ENCODE measurements around the gene VTCN1.

DNA sequence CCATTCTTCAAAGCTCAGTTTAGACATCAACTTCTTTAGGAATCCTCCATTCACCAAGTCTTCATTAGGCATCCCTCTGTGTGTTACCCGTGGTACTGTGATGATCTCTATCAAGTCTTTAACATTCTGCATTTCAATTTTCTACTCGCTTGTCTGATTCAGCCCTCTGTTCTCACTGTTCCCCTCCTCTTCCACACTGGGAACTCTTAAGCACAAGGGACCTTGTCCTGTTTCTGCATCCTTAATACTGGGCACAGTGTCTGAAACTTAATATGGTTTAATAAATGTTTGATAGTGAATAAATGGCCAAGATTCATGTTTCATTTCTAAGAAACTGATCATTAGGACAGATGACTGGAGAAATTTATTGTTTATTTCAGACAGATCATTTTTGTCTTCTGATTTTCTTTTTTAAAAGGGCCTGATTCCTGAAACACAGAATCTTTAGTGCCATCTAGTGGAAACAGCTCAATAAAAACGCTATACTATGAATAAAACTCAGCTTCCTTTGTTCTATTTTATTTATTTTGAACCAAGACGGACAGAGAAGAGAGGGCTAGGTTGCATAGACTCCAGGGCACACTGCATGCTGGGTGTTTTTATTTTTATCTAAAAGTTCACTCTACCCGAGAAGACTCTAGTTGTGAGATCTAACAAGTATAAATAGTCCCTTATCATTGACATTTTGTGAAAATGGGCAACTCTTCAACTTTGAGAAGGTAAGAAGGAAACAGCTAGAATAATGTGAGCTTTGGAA lies 82.2 kb downstream of the VTCN1 start:
- TF ChIP-seq TFCP2L1 (CRISPR knock-in tag; IDR thresholded peaks at IDR 0.05), result no peak
- TF ChIP-seq, protein P1, sequence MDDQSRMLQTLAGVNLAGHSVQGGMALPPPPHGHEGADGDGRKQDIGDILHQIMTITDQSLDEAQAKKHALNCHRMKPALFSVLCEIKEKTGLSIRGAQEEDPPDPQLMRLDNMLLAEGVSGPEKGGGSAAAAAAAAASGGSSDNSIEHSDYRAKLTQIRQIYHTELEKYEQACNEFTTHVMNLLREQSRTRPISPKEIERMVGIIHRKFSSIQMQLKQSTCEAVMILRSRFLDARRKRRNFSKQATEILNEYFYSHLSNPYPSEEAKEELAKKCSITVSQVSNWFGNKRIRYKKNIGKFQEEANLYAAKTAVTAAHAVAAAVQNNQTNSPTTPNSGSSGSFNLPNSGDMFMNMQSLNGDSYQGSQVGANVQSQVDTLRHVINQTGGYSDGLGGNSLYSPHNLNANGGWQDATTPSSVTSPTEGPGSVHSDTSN (IDR thresholded peaks at IDR 0.05), result no peak

All from A549 (cell line).